PC-9 (cell line): Measurements from ENCODE around the gene ZIC4. TPM values are rescaled to one million over a fixed set of nuclear protein-coding genes. Genes with fewer than 3 reads are reported as not detected.

ENCODE experiments used
- BruUV-seq: library from RNA; stranded (reverse); fragments of 400-500 nt; replicated peaks from 2 replicates; lab custom pipeline; 2021; lab: Mats Ljungman, UMichigan
- CTCF ChIA-PET: fragments of 300-600 bp; sonication (Branson Sonifier 250); formaldehyde crosslinking; loops from one replicate; lab custom pipeline; 2022; ENCODE audit warnings: antibody characterized with exemption; lab: Charles Lee
- POLR2A ChIA-PET: fragments of 300-600 bp; sonication (Branson Sonifier 250); formaldehyde crosslinking; loops from one replicate; lab custom pipeline; 2022; ENCODE audit warnings: antibody characterized with exemption; ENCODE audit not compliant: unreplicated experiment; lab: Charles Lee
- DNase-seq, 2 experiments: peaks; one replicate each; pipeline versions ENCODE4 v3.0.0 to v3.0.0-alpha.2; 2015 to 2022; ENCODE audit warnings: mixed read lengths in 1 of 2
- H2AFZ ChIP-seq: fragments of 200-600 bp; sonication (generic); 2 replicates; pipeline ENCODE4 v1.8.1; 2017; ENCODE audit warnings: antibody characterized with exemption
- H3F3A ChIP-seq: fragments of 200-600 bp; sonication (generic); 2 replicates; pipeline ENCODE4 v1.8.1; 2017; ENCODE audit warnings: antibody characterized with exemption, mild to moderate bottlenecking, low read depth; ENCODE audit not compliant: insufficient read depth
- H3K27ac ChIP-seq: fragments of 200-600 bp; sonication (generic); 2 replicates; pipeline ENCODE4 v1.6.1; 2016; ENCODE audit warnings: mixed run types
- H3K27me3 ChIP-seq: fragments of 200-600 bp; sonication (generic); 2 replicates; pipeline ENCODE4 v1.6.1; 2016; ENCODE audit warnings: low read depth, mixed run types; ENCODE audit not compliant: insufficient read depth
- H3K36me3 ChIP-seq: fragments of 200-600 bp; sonication (generic); 2 replicates; pipeline ENCODE4 v1.6.1; 2016; ENCODE audit warnings: low read depth, mixed run types
- H3K4me1 ChIP-seq: fragments of 200-600 bp; sonication (generic); replicated peaks from 2 replicates; pipeline ENCODE4 v1.6.1; 2016; ENCODE audit warnings: mixed run types; ENCODE audit not compliant: insufficient read depth
- H3K4me2 ChIP-seq: fragments of 200-600 bp; sonication (generic); 2 replicates; pipeline ENCODE4 v1.6.1; 2017; ENCODE audit warnings: mixed run types
- H3K4me3 ChIP-seq: fragments of 200-600 bp; sonication (generic); 2 replicates; pipeline ENCODE4 v1.6.1; 2016; ENCODE audit warnings: mixed run types
- H3K79me2 ChIP-seq: fragments of 200-600 bp; sonication (generic); 2 replicates; pipeline ENCODE4 v1.6.1; 2017; ENCODE audit warnings: low read depth, mixed run types
- H3K9me2 ChIP-seq: fragments of 200-600 bp; sonication (generic); 2 replicates; pipeline ENCODE4 v1.8.1; 2017; ENCODE audit warnings: mild to moderate bottlenecking; ENCODE audit not compliant: insufficient read depth
- H3K9me3 ChIP-seq: fragments of 200-600 bp; sonication (generic); 2 replicates; pipeline ENCODE4 v1.8.1; 2016; ENCODE audit warnings: low read depth; ENCODE audit not compliant: insufficient read depth
- H4K20me1 ChIP-seq: fragments of 200-600 bp; sonication (generic); 2 replicates; pipeline ENCODE4 v1.8.1; 2017; ENCODE audit not compliant: insufficient read depth
- EZH2 ChIP-seq: fragments of 200-600 bp; sonication (generic); IDR thresholded peaks from 2 replicates; pipeline ENCODE4 v1.8.0; 2017; ENCODE audit warnings: antibody characterized with exemption, low read depth
- intact Hi-C: fragments of 100-400 bp; cut with micrococcal nuclease; formaldehyde crosslinking; loops from one replicate; pipeline ENCODE4 v1.10.0; 2022; ENCODE audit not compliant: unreplicated experiment
- total RNA-seq: library from RNA; stranded (reverse); gene quantifications from 2 replicates; pipeline ENCODE4 v1.2.3, GENCODE V29; 2021
- TF ChIP-seq, protein P1 (sequence below): fragments of 200-600 bp; sonication (generic); conservative IDR thresholded peaks from 2 replicates; pipeline ENCODE4 v1.6.1; 2017; ENCODE audit warnings: mixed run types, antibody characterized with exemption, mild to moderate bottlenecking, moderate library complexity

ZIC4 gene
- total RNA-seq, 1 experiment from 2014 or later = not detected

DNA sequence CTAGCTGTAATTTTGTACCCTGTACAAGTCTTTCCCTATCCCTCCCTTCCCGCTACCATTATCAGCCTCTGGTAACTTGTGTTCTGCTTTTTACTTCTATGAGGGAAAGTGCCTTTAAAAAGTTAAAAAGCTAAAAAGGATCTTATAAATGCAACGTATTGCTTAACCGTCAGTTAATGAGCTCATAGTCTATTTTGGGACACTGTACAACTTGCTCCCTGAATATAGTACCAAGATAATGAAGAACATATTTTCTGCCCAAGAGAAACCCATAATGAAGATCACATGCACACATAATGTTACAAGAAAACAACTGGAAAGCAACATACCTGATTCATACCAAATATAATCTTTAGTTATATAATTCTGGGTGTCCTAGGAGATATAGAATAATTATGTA is 25.4 kb upstream of the ZIC4 start:
- Histone ChIP-seq H2AFZ (no peak overlapping the region), H3K79me2 (no peaks in the 10 kb centered on the region), H3K4me3 (no peak overlapping the region), H4K20me1 (no peaks in the 10 kb centered on the region), H3K4me1 (no peaks in the 10 kb centered on the region), H3F3A (no peaks in the 10 kb centered on the region), H3K9me3 (no peaks in the 10 kb centered on the region), H3K27me3 (no peaks in the 10 kb centered on the region), H3K27ac (no peak overlapping the region), H3K4me2 (no peak overlapping the region), H3K9me2 (no peaks in the 10 kb centered on the region), H3K36me3 (no peaks in the 10 kb centered on the region)
- ChIA-PET CTCF (no interaction called here), POLR2A (no interaction called here)
- no peak for DNase-seq
- no TSS peak for BruUV-seq
- intact Hi-C loops = no loop called here
- TF ChIP-seq, protein P1, sequence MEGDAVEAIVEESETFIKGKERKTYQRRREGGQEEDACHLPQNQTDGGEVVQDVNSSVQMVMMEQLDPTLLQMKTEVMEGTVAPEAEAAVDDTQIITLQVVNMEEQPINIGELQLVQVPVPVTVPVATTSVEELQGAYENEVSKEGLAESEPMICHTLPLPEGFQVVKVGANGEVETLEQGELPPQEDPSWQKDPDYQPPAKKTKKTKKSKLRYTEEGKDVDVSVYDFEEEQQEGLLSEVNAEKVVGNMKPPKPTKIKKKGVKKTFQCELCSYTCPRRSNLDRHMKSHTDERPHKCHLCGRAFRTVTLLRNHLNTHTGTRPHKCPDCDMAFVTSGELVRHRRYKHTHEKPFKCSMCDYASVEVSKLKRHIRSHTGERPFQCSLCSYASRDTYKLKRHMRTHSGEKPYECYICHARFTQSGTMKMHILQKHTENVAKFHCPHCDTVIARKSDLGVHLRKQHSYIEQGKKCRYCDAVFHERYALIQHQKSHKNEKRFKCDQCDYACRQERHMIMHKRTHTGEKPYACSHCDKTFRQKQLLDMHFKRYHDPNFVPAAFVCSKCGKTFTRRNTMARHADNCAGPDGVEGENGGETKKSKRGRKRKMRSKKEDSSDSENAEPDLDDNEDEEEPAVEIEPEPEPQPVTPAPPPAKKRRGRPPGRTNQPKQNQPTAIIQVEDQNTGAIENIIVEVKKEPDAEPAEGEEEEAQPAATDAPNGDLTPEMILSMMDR = no peak
- no peak for TF ChIP-seq EZH2

DNA sequence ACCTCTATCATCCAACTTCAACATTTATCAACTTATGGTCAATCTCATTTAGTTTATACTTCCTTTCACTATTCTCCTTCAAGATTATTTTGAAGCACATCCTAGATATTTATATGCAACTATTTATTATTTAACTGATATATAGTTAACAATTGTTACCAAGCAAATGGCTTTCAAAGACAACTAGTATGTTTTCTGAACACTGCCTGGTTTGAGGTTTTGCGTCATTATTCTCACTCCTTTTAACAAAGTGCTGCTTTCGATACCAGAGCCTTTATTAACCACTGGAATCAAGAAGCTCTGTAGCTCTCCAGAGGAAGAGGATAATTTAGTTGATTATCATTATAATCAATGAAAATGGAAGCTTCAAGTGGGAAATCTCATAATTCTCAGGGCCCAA is 22.4 kb upstream of the ZIC4 start:
- H3K4me2 ChIP-seq = no peak overlapping the region
- no peaks in the 10 kb centered on the region for H3K9me3 ChIP-seq
- no peaks in the 10 kb centered on the region for H3K9me2 ChIP-seq
- TF ChIP-seq, protein P1 = no peak
- no peak for TF ChIP-seq EZH2
- no peak overlapping the region for H2AFZ ChIP-seq
- DNase-seq = no peak
- H3K27me3 ChIP-seq = no peaks in the 10 kb centered on the region
- H3K4me1 ChIP-seq = no peaks in the 10 kb centered on the region
- H3K36me3 ChIP-seq = no peaks in the 10 kb centered on the region
- no peaks in the 10 kb centered on the region for H3F3A ChIP-seq
- no peaks in the 10 kb centered on the region for H4K20me1 ChIP-seq
- intact Hi-C loops = no loop called here
- no TSS peak for BruUV-seq
- POLR2A ChIA-PET = no interaction called here
- no peak overlapping the region for H3K27ac ChIP-seq
- no peaks in the 10 kb centered on the region for H3K79me2 ChIP-seq
- CTCF ChIA-PET = no interaction called here
- H3K4me3 ChIP-seq = no peak overlapping the region

DNA sequence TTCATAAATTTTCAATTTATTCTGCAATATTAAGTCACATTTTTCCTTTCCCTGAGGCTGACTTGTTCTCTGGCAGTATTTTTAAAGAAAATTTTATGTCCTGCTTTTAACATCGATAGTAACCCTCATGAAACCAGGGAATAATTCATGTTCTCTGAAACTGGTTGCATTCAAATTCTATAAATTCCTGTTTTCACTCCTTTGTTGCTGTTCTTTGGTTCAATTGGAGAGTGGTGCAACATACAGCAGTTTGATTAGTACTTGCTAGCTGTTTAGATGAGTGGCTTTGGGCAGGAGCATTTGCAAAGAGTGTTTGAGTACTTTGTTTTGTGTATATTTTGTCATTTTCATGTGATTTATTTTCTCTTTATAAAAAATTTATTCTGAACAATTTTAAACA is 22.0 kb upstream of the ZIC4 start:
- BruUV-seq = no TSS peak
- Histone ChIP-seq H3K4me1 (no peaks in the 10 kb centered on the region), H3K9me2 (no peaks in the 10 kb centered on the region), H3K79me2 (no peaks in the 10 kb centered on the region), H3K27ac (no peak overlapping the region), H3K36me3 (no peaks in the 10 kb centered on the region), H3K4me3 (no peak overlapping the region), H3K9me3 (no peaks in the 10 kb centered on the region), H4K20me1 (no peaks in the 10 kb centered on the region), H3F3A (no peaks in the 10 kb centered on the region), H3K27me3 (no peaks in the 10 kb centered on the region), H2AFZ (no peak overlapping the region), H3K4me2 (no peak overlapping the region)
- POLR2A ChIA-PET = no interaction called here
- no peak for DNase-seq
- intact Hi-C loops = no loop called here
- TF ChIP-seq EZH2 = no peak
- TF ChIP-seq, protein P1 = no peak
- CTCF ChIA-PET = no interaction called here
